SK-N-SH (cell line): ENCODE data around the gene CST3. TPM values are rescaled to one million over a fixed set of nuclear protein-coding genes. Genes with fewer than 3 reads are reported as not detected.
"Not testable (repeated sequence)": the region's sequence is repeated elsewhere in the genome, so short reads cannot be mapped to it uniquely, and the experiment has no call there.

Experiments
- CTCF ChIA-PET: fragments of 300-600, 350-600 bp; formaldehyde crosslinking; extraction: SDS; loops from one replicate; lab custom pipeline; 2021; lab: Yijun Ruan, JAX
- POLR2A ChIA-PET: fragments of 350-600 bp; sonication (Branson Sonifier 250); formaldehyde crosslinking; extraction: SDS; loops from one replicate; lab custom pipeline; 2020; ENCODE audit warnings: antibody characterized with exemption, inconsistent platforms; lab: Yijun Ruan, JAX
- DNase-seq: peaks from one replicate; pipeline ENCODE4 v3.0.0; 2012
- H2AFZ ChIP-seq: fragments of 200-600 bp; sonication (generic); 2 replicates; pipeline ENCODE4 v1.8.1; 2016; ENCODE audit warnings: antibody characterized with exemption, mild to moderate bottlenecking, low read depth
- H3F3A ChIP-seq: fragments of 200-600 bp; sonication (generic); replicated peaks from 2 replicates; pipeline ENCODE3; 2016; ENCODE audit warnings: antibody characterized with exemption, mild to moderate bottlenecking; ENCODE audit not compliant: insufficient read depth
- H3K27ac ChIP-seq, 2 experiments: fragments of 200-500 bp in 1 of 2; fragments of 200-600 bp in 1 of 2; sonication (Bioruptor generic) in 1 of 2; sonication (generic), shearing (Covaris generic) in 1 of 2; 2 replicates each; pipeline versions ENCODE4 v1.5.1 to v1.6.1; 2014 to 2016; ENCODE audit warnings: low read depth in 2 of 2, inconsistent platforms in 1 of 2, low read length in 1 of 2, mild to moderate bottlenecking in 1 of 2, mixed read lengths in 1 of 2
- H3K27me3 ChIP-seq: fragments of 200-600 bp; sonication (generic), shearing (Covaris generic); 2 replicates; pipeline ENCODE4 v1.6.1; 2016; ENCODE audit warnings: mixed run types; ENCODE audit not compliant: insufficient read depth
- H3K36me3 ChIP-seq, 2 experiments: fragments of 200-500 bp in 1 of 2; fragments of 200-600 bp in 1 of 2; sonication (Bioruptor generic) in 1 of 2; sonication (generic) in 1 of 2; replicated peaks in 1 of 2; 2 replicates each; pipeline versions ENCODE3 to v1.5.1; 2014 to 2016; ENCODE audit warnings: low read length in 1 of 2, mild to moderate bottlenecking in 1 of 2; ENCODE audit not compliant: insufficient read depth in 2 of 2, control insufficient read depth in 1 of 2
- H3K4me1 ChIP-seq, 2 experiments: fragments of 200-500 bp in 1 of 2; fragments of 200-600 bp in 1 of 2; sonication (Bioruptor generic) in 1 of 2; sonication (generic), shearing (Covaris generic) in 1 of 2; 2 replicates each; pipeline versions ENCODE4 v1.5.1 to v1.6.1; 2014 to 2016; ENCODE audit warnings: low read depth in 1 of 2, low read length in 1 of 2, mixed run types in 1 of 2; ENCODE audit not compliant: insufficient read depth in 2 of 2, control insufficient read depth in 1 of 2
- H3K4me2 ChIP-seq: fragments of 200-600 bp; sonication (generic), shearing (Covaris generic); 2 replicates; pipeline ENCODE4 v1.6.1; 2017; ENCODE audit warnings: mixed run types
- H3K4me3 ChIP-seq, 2 experiments: fragments of 200-500 bp in 1 of 2; fragments of 200-600 bp in 1 of 2; sonication (Bioruptor generic) in 1 of 2; sonication (generic), shearing (Covaris generic) in 1 of 2; 2 replicates each; pipeline versions ENCODE4 v1.5.1 to v1.8.1; 2014 to 2016; ENCODE audit warnings: low read depth in 2 of 2, inconsistent platforms in 1 of 2, low read length in 1 of 2, mild to moderate bottlenecking in 1 of 2, mixed read lengths in 1 of 2, moderate library complexity in 1 of 2
- H3K79me2 ChIP-seq: fragments of 200-600 bp; sonication (generic); 2 replicates; pipeline ENCODE4 v1.8.1; 2017; ENCODE audit warnings: mild to moderate bottlenecking; ENCODE audit not compliant: insufficient read depth
- H3K9ac ChIP-seq: fragments of 200-600 bp; sonication (generic); 2 replicates; pipeline ENCODE4 v1.6.1; 2017; ENCODE audit warnings: mixed run types
- H3K9me2 ChIP-seq: fragments of 200-600 bp; sonication (generic); 2 replicates; pipeline ENCODE4 v1.6.1; 2017; ENCODE audit warnings: mixed run types
- H3K9me3 ChIP-seq: fragments of 200-600 bp; sonication (generic); 2 replicates; pipeline ENCODE4 v1.6.1; 2017; ENCODE audit warnings: mixed run types, mild to moderate bottlenecking, moderate library complexity
- H4K20me1 ChIP-seq: fragments of 200-600 bp; sonication (generic); 2 replicates; pipeline ENCODE4 v1.6.1; 2017; ENCODE audit warnings: mild to moderate bottlenecking, mixed run types; ENCODE audit not compliant: insufficient read depth
- CHD2 ChIP-seq: fragments of 150-350 bp; IDR thresholded peaks from 2 replicates; pipeline ENCODE4 v1.6.1; 2018; ENCODE audit warnings: low read length; ENCODE audit not compliant: partially characterized antibody
- CTCF ChIP-seq: fragments of 200-600 bp; sonication (generic); IDR thresholded peaks from 2 replicates; pipeline ENCODE4 v1.6.1; 2017; ENCODE audit warnings: antibody characterized with exemption, mild to moderate bottlenecking, moderate library complexity
- ELF1 ChIP-seq: IDR thresholded peaks from 2 replicates; pipeline ENCODE4 v1.4.0; 2012
- FOXJ3 ChIP-seq: sonication (generic); formaldehyde crosslinking; IDR thresholded peaks from 2 replicates; pipeline ENCODE4 v1.5.1; 2020; ENCODE audit warnings: mild to moderate bottlenecking, missing genetic modification reagents
- FOXM1 ChIP-seq: IDR thresholded peaks from 2 replicates; pipeline ENCODE4 v1.4.0; 2012; ENCODE audit warnings: low read depth, mild to moderate bottlenecking
- IRF3 ChIP-seq: fragments of 150-350 bp; IDR thresholded peaks from 2 replicates; pipeline ENCODE4 v1.6.1; 2016; ENCODE audit warnings: mild to moderate bottlenecking, low read depth, low read length
- JUND ChIP-seq: IDR thresholded peaks from 2 replicates; pipeline ENCODE4 v1.4.0; 2012
- MAX ChIP-seq: IDR thresholded peaks from 2 replicates; pipeline ENCODE4 v1.4.0; 2012; ENCODE audit warnings: low read depth
- MXI1 ChIP-seq: IDR thresholded peaks from 2 replicates; pipeline ENCODE4 v1.6.1; 2012; ENCODE audit warnings: mild to moderate bottlenecking, low read depth, low read length, improper control_type of control experiment
- NFIC ChIP-seq: IDR thresholded peaks from 2 replicates; pipeline ENCODE4 v1.4.0; 2012; ENCODE audit warnings: borderline replicate concordance
- POLR2AphosphoS5 ChIP-seq: IDR thresholded peaks from 2 replicates; pipeline ENCODE4 v1.6.1; 2012; ENCODE audit warnings: low read depth, low read length
- RXRA ChIP-seq: IDR thresholded peaks from 2 replicates; pipeline ENCODE4 v1.4.0; 2012; ENCODE audit warnings: low read depth, mild to moderate bottlenecking, borderline replicate concordance
- SMC3 ChIP-seq: IDR thresholded peaks from 2 replicates; pipeline ENCODE4 v1.6.1; 2012; ENCODE audit warnings: low read depth, low read length, improper control_type of control experiment
- TCF12 ChIP-seq: IDR thresholded peaks from 2 replicates; pipeline ENCODE4 v1.4.0; 2012
- USF2 ChIP-seq: fragments of 150-350 bp; IDR thresholded peaks from 2 replicates; pipeline ENCODE4 v1.6.1; 2017; ENCODE audit warnings: antibody characterized with exemption, low read length, low read depth, borderline replicate concordance
- YY1 ChIP-seq: IDR thresholded peaks from 2 replicates; pipeline ENCODE4 v1.4.0; 2012; ENCODE audit warnings: low read depth, mild to moderate bottlenecking
- ZBTB33 ChIP-seq: IDR thresholded peaks from 2 replicates; pipeline ENCODE4 v1.4.0; 2012; ENCODE audit warnings: low read depth, borderline replicate concordance
- WGBS: methylation state at CpG from one replicate; pipeline ENCODE4 v1.1.6; 2017; ENCODE audit warnings: low lambda C conversion rate; 5-methylcytosine and 5-hydroxymethylcytosine counted together
- polyA plus RNA-seq, 3 experiments: library from polyadenylated mRNA; depleted of rRNA; stranded (reverse); fragments of >200 nt; gene quantifications; 2 replicates each; pipeline ENCODE4 v1.2.3, GENCODE V29; 2012

CST3 gene
- polyA plus RNA-seq, 1 of the 3 experiments (the other 2 are of a cell fraction) = 428 TPM

GRCh38 chr20:23666189-23666588 is 28.4 kb upstream of the CST3 start:
- Histone ChIP-seq H4K20me1 (no peaks in the 10 kb centered on the region), H3K4me1 (no peaks in the 10 kb centered on the region), H3F3A (no peaks in the 10 kb centered on the region), H3K27ac (no peak overlapping the region), H3K9me3 (no peaks in the 10 kb centered on the region), H3K9me2 (no peaks in the 10 kb centered on the region), H2AFZ (no peak overlapping the region), H3K9ac (no peak overlapping the region), H3K79me2 (no peaks in the 10 kb centered on the region), H3K27me3 (peaks cover 23% of the 10 kb centered on the region; the same call in 1 of the 2 replicates), H3K4me3 (no peak overlapping the region), H3K36me3 (no peaks in the 10 kb centered on the region), H3K4me2 (no peak overlapping the region)
- POLR2A ChIA-PET = no interaction called here
- CTCF ChIA-PET = no interaction called here
- no peak for DNase-seq
- 31% methylated on average over 4 of the region's 4 CpGs for WGBS
- TF ChIP-seq USF2 (no peak), JUND (no peak), CHD2 (no peak), TCF12 (no peak), NFIC (no peak), RXRA (no peak), ZBTB33 (no peak), FOXM1 (no peak), YY1 (no peak), FOXJ3 (CRISPR knock-in tag) (no peak), IRF3 (no peak), POLR2AphosphoS5 (no peak), SMC3 (no peak)

- Histone ChIP-seq H3K9me3 (no peaks in the 10 kb centered on the region), H3K27me3 (peaks cover 15% of the 10 kb centered on the region; the same call in 1 of the 2 replicates), H3K4me2 (no peak overlapping the region), H3K36me3 (no peaks in the 10 kb centered on the region), H2AFZ (no peak overlapping the region), H3K27ac (no peak overlapping the region), H3F3A (no peaks in the 10 kb centered on the region), H4K20me1 (no peaks in the 10 kb centered on the region), H3K9ac (no peak overlapping the region), H3K79me2 (no peaks in the 10 kb centered on the region), H3K4me3 (no peak overlapping the region), H3K4me1 (no peaks in the 10 kb centered on the region), H3K9me2 (no peaks in the 10 kb centered on the region)
- TF ChIP-seq MAX (no peak), CHD2 (no peak), JUND (no peak), RXRA (no peak), CTCF (no peak), USF2 (no peak), MXI1 (no peak), POLR2AphosphoS5 (no peak), ELF1 (no peak)
- 78% methylated on average over 3 of the region's 3 CpGs for WGBS
- ChIA-PET POLR2A (no interaction called here), CTCF (no interaction called here)
- no peak for DNase-seq
Observed at GRCh38 chr20:23664954-23665353, 27.2 kb upstream of the CST3 start.

GRCh38 chr20:23664046-23664445 is 26.3 kb upstream of the CST3 start:
- H3F3A ChIP-seq, H4K20me1 ChIP-seq, H3K4me2 ChIP-seq, H3K4me3 ChIP-seq, H2AFZ ChIP-seq, DNase-seq, H3K9ac ChIP-seq, H3K79me2 ChIP-seq, CTCF ChIA-PET, POLR2A ChIA-PET, H3K9me3 ChIP-seq, H3K9me2 ChIP-seq, H3K4me1 ChIP-seq, H3K27ac ChIP-seq, H3K36me3 ChIP-seq: not testable (repeated sequence)
- 8% methylated on average over 4 of the region's 4 CpGs for WGBS
- H3K27me3 ChIP-seq = peaks cover 12% of the 10 kb centered on the region; the same call in 1 of the 2 replicates
